Upper lobe of right lung (tissue), 1 donor: ENCODE results near the gene NR1H4. TPM values are rescaled to one million over a fixed set of nuclear protein-coding genes. Genes with fewer than 3 reads are reported as not detected.

ENCODE experiments used
- ATAC-seq: fragments of 200-7000 bp; cut with Tn5 transposase; one replicate; pipeline ENCODE4 v1.9.1; 2020; ENCODE audit warnings: mild to moderate bottlenecking, moderate library complexity
- DNase-seq: peaks from one replicate; pipeline ENCODE4 v3.0.0-alpha.2; 2020
- H3K27ac ChIP-seq: fragments of 200-600 bp; one replicate; pipeline ENCODE4 v1.8.0; 2022
- H3K27me3 ChIP-seq: fragments of 200-600 bp; one replicate; pipeline ENCODE4 v1.8.0; 2022; ENCODE audit warnings: mild to moderate bottlenecking
- H3K36me3 ChIP-seq: fragments of 200-600 bp; one replicate; pipeline ENCODE4 v1.8.0; 2022
- H3K4me1 ChIP-seq: fragments of 200-600 bp; one replicate; pipeline ENCODE4 v1.8.0; 2022
- H3K4me3 ChIP-seq: fragments of 200-600 bp; one replicate; pipeline ENCODE4 v1.8.0; 2022; ENCODE audit warnings: mild to moderate bottlenecking
- H3K9me3 ChIP-seq: fragments of 200-600 bp; one replicate; pipeline ENCODE4 v1.8.0; 2022
- intact Hi-C: fragments of 100-400 bp; cut with DNase I; formaldehyde crosslinking; loops from one replicate; pipeline ENCODE4 v1.11.0; 2022
- total RNA-seq: library from RNA; stranded (reverse); fragmentation: NEBNext Ultra II Directional; extraction: Animal tissue kit (Norgen Biotek cat#: 25700); gene quantifications from one replicate; pipeline ENCODE4 v1.2.1, GENCODE V29; 2021
- TF ChIP-seq, protein P1 (sequence below): fragments of 200-600 bp; IDR thresholded peaks from one replicate; pipeline ENCODE4 v1.8.0; 2022; ENCODE audit warnings: antibody characterized with exemption
- donor health status: DM: no; HTN: yes; CAD: no; lungs with severe emphysema.

The NR1H4 gene
- total RNA-seq, 1 donor from 2014 or later: not detected

DNA sequence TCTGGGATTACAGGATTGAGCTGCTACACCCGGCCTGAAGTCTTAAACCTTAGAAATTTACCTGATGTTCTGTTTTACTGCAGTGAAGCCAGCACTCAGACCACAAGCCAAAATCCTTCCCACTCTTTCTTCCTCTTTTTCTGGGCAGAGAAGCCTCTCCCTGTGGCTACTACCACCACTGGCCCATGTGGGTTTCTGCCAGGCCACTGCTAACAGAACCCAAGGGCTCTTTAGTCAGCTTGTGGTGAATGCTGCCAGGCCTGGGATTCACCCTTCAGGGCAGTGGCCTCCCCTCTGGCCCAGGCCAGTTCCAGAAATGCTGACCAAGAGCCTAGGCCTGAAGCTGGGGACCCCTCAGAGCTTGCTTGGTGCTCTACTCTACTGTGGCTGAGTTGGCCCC, 135.1 kb downstream of the NR1H4 start:
- ATAC-seq (peak; percentile 91), DNase-seq (no peak)
- no peaks in the 10 kb centered on the region for H3K27me3 ChIP-seq
- TF ChIP-seq, protein P1, sequence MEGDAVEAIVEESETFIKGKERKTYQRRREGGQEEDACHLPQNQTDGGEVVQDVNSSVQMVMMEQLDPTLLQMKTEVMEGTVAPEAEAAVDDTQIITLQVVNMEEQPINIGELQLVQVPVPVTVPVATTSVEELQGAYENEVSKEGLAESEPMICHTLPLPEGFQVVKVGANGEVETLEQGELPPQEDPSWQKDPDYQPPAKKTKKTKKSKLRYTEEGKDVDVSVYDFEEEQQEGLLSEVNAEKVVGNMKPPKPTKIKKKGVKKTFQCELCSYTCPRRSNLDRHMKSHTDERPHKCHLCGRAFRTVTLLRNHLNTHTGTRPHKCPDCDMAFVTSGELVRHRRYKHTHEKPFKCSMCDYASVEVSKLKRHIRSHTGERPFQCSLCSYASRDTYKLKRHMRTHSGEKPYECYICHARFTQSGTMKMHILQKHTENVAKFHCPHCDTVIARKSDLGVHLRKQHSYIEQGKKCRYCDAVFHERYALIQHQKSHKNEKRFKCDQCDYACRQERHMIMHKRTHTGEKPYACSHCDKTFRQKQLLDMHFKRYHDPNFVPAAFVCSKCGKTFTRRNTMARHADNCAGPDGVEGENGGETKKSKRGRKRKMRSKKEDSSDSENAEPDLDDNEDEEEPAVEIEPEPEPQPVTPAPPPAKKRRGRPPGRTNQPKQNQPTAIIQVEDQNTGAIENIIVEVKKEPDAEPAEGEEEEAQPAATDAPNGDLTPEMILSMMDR: no peak
- no peak overlapping the region for H3K27ac ChIP-seq
- no peaks in the 10 kb centered on the region for H3K4me1 ChIP-seq
- H3K9me3 ChIP-seq: no peaks in the 10 kb centered on the region
- H3K36me3 ChIP-seq: no peaks in the 10 kb centered on the region
- no peak overlapping the region for H3K4me3 ChIP-seq
- intact Hi-C loops: no loop called here

DNA sequence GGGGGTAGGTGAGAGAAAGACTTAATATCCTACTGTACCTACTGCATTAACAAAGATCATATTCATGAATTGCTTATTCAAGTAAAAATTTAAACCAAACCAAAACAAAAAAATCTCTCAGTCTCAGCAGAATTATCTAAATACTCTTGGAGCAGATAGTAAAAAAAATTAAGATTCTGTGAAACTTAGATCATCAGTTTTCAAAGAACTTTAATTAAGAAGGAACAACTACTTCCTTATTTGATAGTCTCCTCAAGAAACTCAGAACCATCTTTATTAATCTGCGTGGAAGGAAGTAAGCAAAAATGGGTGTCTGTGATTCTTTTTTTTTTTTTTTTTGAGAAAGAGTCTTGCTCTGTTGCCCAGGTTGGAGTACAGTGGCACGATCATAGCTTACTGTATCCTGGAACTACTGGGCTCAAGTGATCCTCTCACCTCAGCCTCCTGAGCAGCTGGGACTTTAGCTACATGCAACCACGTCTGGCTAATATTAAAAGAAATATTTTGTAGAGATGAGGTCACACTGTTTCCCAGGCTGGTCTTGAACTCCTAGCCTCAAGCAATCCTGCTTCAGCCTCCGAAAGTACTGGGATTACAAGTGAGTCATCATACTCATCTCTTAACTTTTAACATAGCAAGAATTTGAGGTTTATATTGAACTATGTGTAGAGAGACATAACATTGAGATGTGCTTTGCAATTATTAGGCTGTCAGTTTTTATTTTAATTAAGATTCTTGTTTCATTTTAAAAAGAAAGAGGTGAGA, 137.2 kb downstream of the NR1H4 start:
- Histone ChIP-seq H3K27me3 (no peaks in the 10 kb centered on the region), H3K36me3 (no peaks in the 10 kb centered on the region), H3K4me1 (no peaks in the 10 kb centered on the region), H3K9me3 (no peaks in the 10 kb centered on the region), H3K4me3 (no peak overlapping the region), H3K27ac (no peak overlapping the region)
- TF ChIP-seq, protein P1: no peak
- no peak for ATAC-seq
- no peak for DNase-seq
- intact Hi-C loops: no loop called here

DNA sequence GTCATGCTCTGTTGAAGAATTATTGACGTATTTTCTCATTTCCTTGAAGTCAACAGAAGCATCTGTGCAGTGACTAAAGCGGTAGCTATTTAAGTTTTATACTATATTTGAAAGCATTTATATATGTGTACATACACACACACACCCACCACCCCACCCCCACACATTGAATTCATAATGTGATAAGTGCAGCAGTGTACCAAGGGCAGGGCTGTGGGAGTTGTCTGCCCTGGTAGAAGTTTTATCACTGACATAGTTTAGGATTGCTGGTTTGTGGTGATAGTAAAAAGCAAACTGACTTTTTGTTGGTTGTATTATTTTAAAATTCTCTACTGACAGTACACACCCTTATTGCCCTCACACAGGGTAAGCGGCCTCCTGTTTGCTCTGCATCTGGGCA, 138.9 kb downstream of the NR1H4 start:
- Histone ChIP-seq H3K27ac (no peak overlapping the region), H3K27me3 (no peaks in the 10 kb centered on the region), H3K9me3 (no peaks in the 10 kb centered on the region), H3K4me3 (no peak overlapping the region), H3K36me3 (no peaks in the 10 kb centered on the region), H3K4me1 (no peaks in the 10 kb centered on the region)
- TF ChIP-seq, protein P1: no peak
- DNase-seq: no peak
- no peak for ATAC-seq
- intact Hi-C loops: no loop called here

Other genes starting within 250 kb of the NR1H4 start
- gene DEPDC4, start 206.8 kb upstream of the NR1H4 start, total RNA-seq: 0.61 TPM
- 40.8 TPM for gene SCYL2, start 206.7 kb upstream of the NR1H4 start, total RNA-seq
- gene SLC17A8, start 116.8 kb upstream of the NR1H4 start, total RNA-seq: 0.14 TPM
- 15.1 TPM for gene GAS2L3, start 99.8 kb downstream of the NR1H4 start, total RNA-seq